ENCODE data around the gene TMEM39A. TPM values are rescaled to one million over a fixed set of nuclear protein-coding genes. Genes with fewer than 3 reads are reported as not detected.

Gene TMEM39A
- total RNA-seq, 4 donors from 2014 or later: 20.9 to 39.9 (median 29.9) TPM

Other genes with a start within 250 kb of the TMEM39A start
- 10 to 100 TPM; 23.1 to 44.4 (median 38.2) TPM for gene B4GALT4, start 222.7 kb downstream of the TMEM39A start, total RNA-seq
- gene ARHGAP31, start 169.2 kb downstream of the TMEM39A start, total RNA-seq: 10 to 100 TPM; 21.8 to 48.7 (median 22.9) TPM
- gene POGLUT1, start 5.3 kb upstream of the TMEM39A start, total RNA-seq: 10 to 100 TPM in 3 of 4 donors, 1 to 10 TPM in 1; 9.9 to 17.5 (median 13.4) TPM
- 10 to 100 TPM; 40.4 to 41.9 (median 40.5) TPM for gene TIMMDC1, start 34.9 kb upstream of the TMEM39A start, total RNA-seq
- gene CD80, start 96.0 kb upstream of the TMEM39A start, total RNA-seq: not detected
- 1 to 10 TPM; 1.1 to 3.6 (median 2.1) TPM for gene ADPRH, start 115.9 kb upstream of the TMEM39A start, total RNA-seq
- gene PLA1A, start 134.3 kb upstream of the TMEM39A start, total RNA-seq: 1 to 10 TPM in 1 of 4 donors, under 1 TPM in 3; 0.34 to 2.6 (median 0.82) TPM
- 1 to 10 TPM in 3 of 4 donors, under 1 TPM in 1; 0.97 to 1.9 (median 1.3) TPM for gene POPDC2, start 197.0 kb upstream of the TMEM39A start, total RNA-seq
- gene COX17, start 213.8 kb upstream of the TMEM39A start, total RNA-seq: 10 to 100 TPM; 16.2 to 43.1 (median 29.9) TPM
- 1 to 10 TPM in 3 of 4 donors, under 1 TPM in 1; 0.91 to 5.1 (median 1.7) TPM for gene CFAP91, start 239.4 kb upstream of the TMEM39A start, total RNA-seq